Gastroesophageal sphincter (tissue), 4 donors: ENCODE data around the gene NT5DC1. TPM values are rescaled to one million over a fixed set of nuclear protein-coding genes. Genes with fewer than 3 reads are reported as not detected.

Experiments
- ATAC-seq: fragments of 150-250 bp; one replicate; pipeline ENCODE4 v1.9.1; 2016; ENCODE audit warnings: mild to moderate bottlenecking, moderate library complexity
- H3K27ac ChIP-seq, 4 donors: fragments of 200-600 bp; sonication (generic) in 3 of 4; 1 replicate in 3 of 4; 2 replicates in 1 of 4; pipeline ENCODE4 v1.5.1; 2016 to 2019
- H3K27me3 ChIP-seq: fragments of 200-600 bp; sonication (generic); one replicate; pipeline ENCODE4 v1.5.1; 2019
- H3K36me3 ChIP-seq, 2 donors: fragments of 200-600 bp; sonication (generic); one replicate each; pipeline ENCODE4 v1.5.1; 2019; ENCODE audit warnings: control low read depth in 1 of 2
- H3K4me1 ChIP-seq, 3 donors: fragments of 200-600 bp; sonication (generic); 1 replicate in 2 of 3; 2 replicates in 1 of 3; pipeline ENCODE4 v1.5.1; 2016 to 2019; ENCODE audit warnings: control low read depth in 2 of 3
- H3K4me3 ChIP-seq, 2 donors: fragments of 200-600 bp; sonication (generic); one replicate each; pipeline ENCODE4 v1.5.1; 2019; ENCODE audit warnings: mild to moderate bottlenecking in 1 of 2, moderate library complexity in 1 of 2
- H3K9me3 ChIP-seq, 3 donors: fragments of 200-600 bp; sonication (generic); one replicate each; pipeline ENCODE4 v1.5.1; 2017 to 2019; ENCODE audit warnings: control low read depth in 2 of 3
- EP300 ChIP-seq: sonication (generic); formaldehyde crosslinking; IDR thresholded peaks from one replicate; pipeline ENCODE4 v1.6.1; 2017; ENCODE audit warnings: antibody characterized with exemption, mild to moderate bottlenecking
- POLR2A ChIP-seq, 2 donors: fragments of 450-650 bp; IDR thresholded peaks; one replicate each; pipeline ENCODE4 v1.6.1; 2017; ENCODE audit warnings: antibody characterized with exemption in 2 of 2, mild to moderate bottlenecking in 2 of 2, moderate library complexity in 1 of 2
- POLR2AphosphoS5 ChIP-seq: sonication (generic); formaldehyde crosslinking; IDR thresholded peaks from one replicate; pipeline ENCODE4 v1.6.1; 2017; ENCODE audit warnings: antibody characterized with exemption
- WGBS, 2 donors: methylation state at CpG; one replicate each; pipeline ENCODE4 v1.1.5; 2018; ENCODE audit warnings: low coverage in 1 of 2; 5-methylcytosine and 5-hydroxymethylcytosine counted together
- total RNA-seq, 4 donors: library from RNA; depleted of rRNA; stranded (reverse); fragments of >200 nt; gene quantifications; one replicate each; pipeline ENCODE4 v1.1.0, GENCODE V29; 2016
- TF ChIP-seq, protein P1 (sequence below), 4 experiments: fragments of 200-600 bp in 2 of 4; fragments of 450-650 bp in 2 of 4; sonication (generic) in 1 of 4; IDR thresholded peaks; one replicate each; pipeline ENCODE4 v1.5.1; 2017 to 2019; ENCODE audit warnings: antibody characterized with exemption in 4 of 4, mild to moderate bottlenecking in 2 of 4, moderate library complexity in 2 of 4

The NT5DC1 gene
- total RNA-seq, 4 donors from 2014 or later = 7.1 to 17.4 (median 12.6) TPM

GRCh38 chr6:116208056-116208785 is 107.6 kb downstream of the NT5DC1 start:
- no peak for TF ChIP-seq EP300
- TF ChIP-seq POLR2A (IDR thresholded peaks at IDR 0.05) = no peak
- TF ChIP-seq POLR2AphosphoS5 = no peak
- TF ChIP-seq, protein P1, sequence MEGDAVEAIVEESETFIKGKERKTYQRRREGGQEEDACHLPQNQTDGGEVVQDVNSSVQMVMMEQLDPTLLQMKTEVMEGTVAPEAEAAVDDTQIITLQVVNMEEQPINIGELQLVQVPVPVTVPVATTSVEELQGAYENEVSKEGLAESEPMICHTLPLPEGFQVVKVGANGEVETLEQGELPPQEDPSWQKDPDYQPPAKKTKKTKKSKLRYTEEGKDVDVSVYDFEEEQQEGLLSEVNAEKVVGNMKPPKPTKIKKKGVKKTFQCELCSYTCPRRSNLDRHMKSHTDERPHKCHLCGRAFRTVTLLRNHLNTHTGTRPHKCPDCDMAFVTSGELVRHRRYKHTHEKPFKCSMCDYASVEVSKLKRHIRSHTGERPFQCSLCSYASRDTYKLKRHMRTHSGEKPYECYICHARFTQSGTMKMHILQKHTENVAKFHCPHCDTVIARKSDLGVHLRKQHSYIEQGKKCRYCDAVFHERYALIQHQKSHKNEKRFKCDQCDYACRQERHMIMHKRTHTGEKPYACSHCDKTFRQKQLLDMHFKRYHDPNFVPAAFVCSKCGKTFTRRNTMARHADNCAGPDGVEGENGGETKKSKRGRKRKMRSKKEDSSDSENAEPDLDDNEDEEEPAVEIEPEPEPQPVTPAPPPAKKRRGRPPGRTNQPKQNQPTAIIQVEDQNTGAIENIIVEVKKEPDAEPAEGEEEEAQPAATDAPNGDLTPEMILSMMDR (IDR thresholded peaks at IDR 0.05) = no peak
- WGBS, 2 donors = 52 to 77% methylated on average over 2 to 4 of the region's 4 CpGs
- H3K4me3 ChIP-seq = no peak overlapping the region
- H3K27me3 ChIP-seq = no peaks in the 10 kb centered on the region
- no peaks in the 10 kb centered on the region for H3K36me3 ChIP-seq
- ATAC-seq = no peak
- no peaks in the 10 kb centered on the region for H3K9me3 ChIP-seq
- no peak overlapping the region for H3K27ac ChIP-seq
- H3K4me1 ChIP-seq = peaks cover 0 to 4% (median 0%) of the 10 kb centered on the region in 3 donors

DNA sequence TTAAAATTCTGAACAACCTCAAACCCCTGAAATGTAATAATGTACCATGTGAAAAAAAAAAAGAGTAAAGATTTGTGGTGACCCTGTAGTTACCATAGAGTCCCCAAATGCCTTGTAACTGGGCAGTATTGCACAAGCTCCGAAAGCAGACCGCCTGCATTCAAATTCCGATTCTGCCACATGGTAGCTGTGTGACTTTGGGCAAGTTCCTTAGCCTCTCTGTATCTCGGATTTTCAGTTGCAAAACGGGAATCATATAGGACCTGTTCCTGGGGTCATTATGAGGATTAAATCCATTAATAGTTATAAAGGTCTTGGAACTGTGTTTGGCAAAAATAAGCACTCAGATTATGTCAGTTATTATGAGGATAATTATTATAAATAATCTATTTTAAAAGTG is 109.7 kb downstream of the NT5DC1 start:
- Histone ChIP-seq H3K9me3 (no peaks in the 10 kb centered on the region), H3K4me3 (no peak overlapping the region), H3K27me3 (no peaks in the 10 kb centered on the region), H3K36me3 (no peaks in the 10 kb centered on the region), H3K27ac (no peak overlapping the region), H3K4me1 (peaks cover 0 to 4% (median 0%) of the 10 kb centered on the region in 3 donors)
- no peak for ATAC-seq
- WGBS, 2 donors = 88 to 96% methylated on average over 5 of the region's 5 CpGs
- TF ChIP-seq, protein P1 (IDR thresholded peaks at IDR 0.05) = no peak
- TF ChIP-seq EP300 (no peak), POLR2A (IDR thresholded peaks at IDR 0.05) (no peak), POLR2AphosphoS5 (no peak)

- no peak overlapping the region for H3K27ac ChIP-seq
- peaks cover 0 to 4% (median 0%) of the 10 kb centered on the region in 3 donors for H3K4me1 ChIP-seq
- 38% methylated on average over 3 of the region's 3 CpGs; no CpG with 5 or more reads in 1 of the 2 donors for WGBS, 2 donors
- no peaks in the 10 kb centered on the region for H3K9me3 ChIP-seq
- TF ChIP-seq EP300 = no peak
- TF ChIP-seq, protein P1 (IDR thresholded peaks at IDR 0.05) = no peak
- TF ChIP-seq POLR2A (IDR thresholded peaks at IDR 0.05) = no peak
- TF ChIP-seq POLR2AphosphoS5 = no peak
- no peaks in the 10 kb centered on the region for H3K36me3 ChIP-seq
- no peaks in the 10 kb centered on the region for H3K27me3 ChIP-seq
- no peak overlapping the region for H3K4me3 ChIP-seq
- ATAC-seq = no peak
These were observed 110.2 kb downstream of the NT5DC1 start for GRCh38 chr6:116210750-116211425.

- no peak overlapping the region for H3K4me3 ChIP-seq
- peaks cover 0 to 4% (median 0%) of the 10 kb centered on the region in 3 donors for H3K4me1 ChIP-seq
- no peaks in the 10 kb centered on the region for H3K27me3 ChIP-seq
- H3K9me3 ChIP-seq = no peaks in the 10 kb centered on the region
- WGBS, 2 donors = 80% methylated on average over 1 of the region's 1 CpG; no CpG with 5 or more reads in 1 of the 2 donors
- ATAC-seq = no peak
- TF ChIP-seq POLR2AphosphoS5 (no peak), POLR2A (IDR thresholded peaks at IDR 0.05) (no peak), EP300 (no peak)
- TF ChIP-seq, protein P1 (IDR thresholded peaks at IDR 0.05) = no peak
- H3K36me3 ChIP-seq = no peaks in the 10 kb centered on the region
- no peak overlapping the region for H3K27ac ChIP-seq
These were observed 114.0 kb downstream of the NT5DC1 start for GRCh38 chr6:116214681-116215080.
